GM21360 (cell line): ENCODE data around the gene RNU1-2.
"Not testable (repeated sequence)": the region's sequence is repeated elsewhere in the genome, so short reads cannot be mapped to it uniquely, and the experiment has no call there.

ENCODE experiments used
- ATAC-seq: cut with Tn5 transposase; IDR thresholded peaks from one replicate; pipeline ENCODE4 v1.9.1; 2021; ENCODE audit warnings: mild to moderate bottlenecking, moderate library complexity; ENCODE audit not compliant: unreplicated experiment

RNU1-2 gene

GRCh38 chr1:16907870-16908758, 12.3 kb downstream of the RNU1-2 start:
- no peak for ATAC-seq

- ATAC-seq = not testable (repeated sequence)
Measured at GRCh38 chr1:16911851-16912721, 16.3 kb downstream of the RNU1-2 start.

GRCh38 chr1:16912742-16913141, 17.0 kb downstream of the RNU1-2 start:
- not testable (repeated sequence) for ATAC-seq

- ATAC-seq = no peak
Measured at GRCh38 chr1:16913181-16913832, 17.5 kb downstream of the RNU1-2 start.

- peak; percentile 93 for ATAC-seq
Measured at GRCh38 chr1:16913833-16914662, 18.3 kb downstream of the RNU1-2 start.

- ATAC-seq = not testable (repeated sequence)
Measured at GRCh38 chr1:16914928-16915626, 19.3 kb downstream of the RNU1-2 start.

- no peak for ATAC-seq
Measured at GRCh38 chr1:16915627-16915973, 19.8 kb downstream of the RNU1-2 start.

- ATAC-seq = not testable (repeated sequence)
Measured at GRCh38 chr1:16916036-16916880, 20.5 kb downstream of the RNU1-2 start.

- ATAC-seq = no peak
Measured at GRCh38 chr1:16918371-16918770, 22.6 kb downstream of the RNU1-2 start.

- ATAC-seq = not testable (repeated sequence)
Measured at GRCh38 chr1:16918936-16919665, 23.3 kb downstream of the RNU1-2 start.

GRCh38 chr1:16920951-16921350, 25.2 kb downstream of the RNU1-2 start:
- no peak for ATAC-seq

- ATAC-seq = no peak
Measured at GRCh38 chr1:16921391-16922185, 25.8 kb downstream of the RNU1-2 start, which contains the start of gene CROCC. Gene CROCC (plus strand): TSS chr1:16921931. CDS start chr1:16922019, 88 bp downstream.

GRCh38 chr1:16922466-16922865, 26.7 kb downstream of the RNU1-2 start:
- no peak for ATAC-seq

- ATAC-seq = no peak
Measured at GRCh38 chr1:16922885-16923431, 27.2 kb downstream of the RNU1-2 start.

- ATAC-seq = no peak
Measured at GRCh38 chr1:16924216-16924918, 28.6 kb downstream of the RNU1-2 start.

- no peak for ATAC-seq
Measured at GRCh38 chr1:16924919-16925477, 29.2 kb downstream of the RNU1-2 start.
